Fibroblast of skin of scalp (primary cell): ENCODE data around the gene UBN1.

Source experiments
- DNase-seq: peaks from one replicate; pipeline ENCODE4 v3.0.0-alpha.2; 2013

The UBN1 gene

GRCh38 chr16:4825196-4825595 lies 22.1 kb upstream of the UBN1 start:
- DNase-seq = no peak

- DNase-seq = no peak
Measured at GRCh38 chr16:4826526-4826925, 20.8 kb upstream of the UBN1 start.

- no peak for DNase-seq
Measured at GRCh38 chr16:4826980-4827379, 20.3 kb upstream of the UBN1 start.

- no peak for DNase-seq
Measured at GRCh38 chr16:4828567-4829321, 18.5 kb upstream of the UBN1 start.

GRCh38 chr16:4830408-4830807 lies 16.9 kb upstream of the UBN1 start:
- no peak for DNase-seq

GRCh38 chr16:4831616-4832015 lies 15.7 kb upstream of the UBN1 start:
- DNase-seq = no peak

- no peak for DNase-seq
Measured at GRCh38 chr16:4832698-4833343, 14.5 kb upstream of the UBN1 start.

- DNase-seq = no peak
Measured at GRCh38 chr16:4833584-4833983, 13.7 kb upstream of the UBN1 start.

- no peak for DNase-seq
Measured at GRCh38 chr16:4836727-4837126, 10.6 kb upstream of the UBN1 start.

GRCh38 chr16:4837733-4838501 lies 9.4 kb upstream of the UBN1 start:
- DNase-seq = no peak

GRCh38 chr16:4839942-4840341 lies 7.3 kb upstream of the UBN1 start:
- DNase-seq = no peak

- DNase-seq = no peak
Measured at GRCh38 chr16:4840984-4841383, 6.3 kb upstream of the UBN1 start.

GRCh38 chr16:4846503-4846900 lies 779 bp upstream of the UBN1 start:
- DNase-seq = peak; percentile 48

- DNase-seq = peak; percentile 58
Measured at GRCh38 chr16:4847774-4848587, 700 bp downstream of the UBN1 start.

- DNase-seq = no peak
Measured at GRCh38 chr16:4850211-4850610, 2.9 kb downstream of the UBN1 start.

GRCh38 chr16:4852221-4852872 lies 5.1 kb downstream of the UBN1 start:
- DNase-seq = peak; percentile 17

GRCh38 chr16:4855371-4855770 lies 8.1 kb downstream of the UBN1 start:
- DNase-seq = no peak

GRCh38 chr16:4855804-4856203 lies 8.5 kb downstream of the UBN1 start:
- DNase-seq = no peak

GRCh38 chr16:4859190-4859899 lies 12.1 kb downstream of the UBN1 start:
- DNase-seq = no peak

GRCh38 chr16:4859900-4860255 lies 12.6 kb downstream of the UBN1 start:
- no peak for DNase-seq

GRCh38 chr16:4860727-4861342 lies 13.6 kb downstream of the UBN1 start:
- DNase-seq = no peak
